ENCODE data around the gene ATP2B3. TPM values are rescaled to one million over a fixed set of nuclear protein-coding genes. Genes with fewer than 3 reads are reported as not detected.

Gene ATP2B3
- total RNA-seq, 4 donors from 2014 or later = under 0.01 to 0.33 (median 0.21) TPM

DNA sequence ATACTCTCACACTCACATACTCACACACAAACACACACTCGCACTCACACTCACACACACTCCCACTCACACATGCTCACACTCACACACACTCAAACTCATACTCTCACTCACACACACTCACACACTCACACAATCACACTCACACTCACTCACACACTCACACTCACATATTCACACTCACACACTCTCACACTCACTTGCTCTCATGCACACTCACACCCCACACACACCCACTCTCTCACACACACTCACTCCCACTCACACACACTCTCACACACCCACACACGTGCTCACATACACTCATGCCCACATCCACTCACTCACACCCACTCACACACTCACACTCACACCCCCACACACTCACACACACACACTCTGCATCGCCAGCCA, 4.9 kb upstream of the ATP2B3 start:
- H3K27ac ChIP-seq (replicated peaks in 1 of 4) = no peak overlapping the region
- no peaks in the 10 kb centered on the region for H3K9me3 ChIP-seq
- intact Hi-C loops (cut with DNase I) = no loop called here
- DNase-seq (ENCODE audit: extremely low spot score) = no peak
- H3K27me3 ChIP-seq = peaks cover 0 to 10% (median 0%) of the 10 kb centered on the region in 4 donors
- 77% methylated on average over 3 of the region's 3 CpGs for WGBS
- no peak overlapping the region for H3K4me3 ChIP-seq
- no peak for TF ChIP-seq EP300 (IDR thresholded peaks at IDR 0.05)
- no peak for TF ChIP-seq POLR2AphosphoS5 (IDR thresholded peaks at IDR 0.05)
- TF ChIP-seq, protein P1, sequence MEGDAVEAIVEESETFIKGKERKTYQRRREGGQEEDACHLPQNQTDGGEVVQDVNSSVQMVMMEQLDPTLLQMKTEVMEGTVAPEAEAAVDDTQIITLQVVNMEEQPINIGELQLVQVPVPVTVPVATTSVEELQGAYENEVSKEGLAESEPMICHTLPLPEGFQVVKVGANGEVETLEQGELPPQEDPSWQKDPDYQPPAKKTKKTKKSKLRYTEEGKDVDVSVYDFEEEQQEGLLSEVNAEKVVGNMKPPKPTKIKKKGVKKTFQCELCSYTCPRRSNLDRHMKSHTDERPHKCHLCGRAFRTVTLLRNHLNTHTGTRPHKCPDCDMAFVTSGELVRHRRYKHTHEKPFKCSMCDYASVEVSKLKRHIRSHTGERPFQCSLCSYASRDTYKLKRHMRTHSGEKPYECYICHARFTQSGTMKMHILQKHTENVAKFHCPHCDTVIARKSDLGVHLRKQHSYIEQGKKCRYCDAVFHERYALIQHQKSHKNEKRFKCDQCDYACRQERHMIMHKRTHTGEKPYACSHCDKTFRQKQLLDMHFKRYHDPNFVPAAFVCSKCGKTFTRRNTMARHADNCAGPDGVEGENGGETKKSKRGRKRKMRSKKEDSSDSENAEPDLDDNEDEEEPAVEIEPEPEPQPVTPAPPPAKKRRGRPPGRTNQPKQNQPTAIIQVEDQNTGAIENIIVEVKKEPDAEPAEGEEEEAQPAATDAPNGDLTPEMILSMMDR (IDR thresholded peaks at IDR 0.05) = no peak
- TF ChIP-seq POLR2A (IDR thresholded peaks at IDR 0.05; ENCODE audit: low read depth) = no peak
- H3K4me1 ChIP-seq = peaks cover 0 to 8% (median 4%) of the 10 kb centered on the region in 4 donors
- no peaks in the 10 kb centered on the region for H3K36me3 ChIP-seq

DNA sequence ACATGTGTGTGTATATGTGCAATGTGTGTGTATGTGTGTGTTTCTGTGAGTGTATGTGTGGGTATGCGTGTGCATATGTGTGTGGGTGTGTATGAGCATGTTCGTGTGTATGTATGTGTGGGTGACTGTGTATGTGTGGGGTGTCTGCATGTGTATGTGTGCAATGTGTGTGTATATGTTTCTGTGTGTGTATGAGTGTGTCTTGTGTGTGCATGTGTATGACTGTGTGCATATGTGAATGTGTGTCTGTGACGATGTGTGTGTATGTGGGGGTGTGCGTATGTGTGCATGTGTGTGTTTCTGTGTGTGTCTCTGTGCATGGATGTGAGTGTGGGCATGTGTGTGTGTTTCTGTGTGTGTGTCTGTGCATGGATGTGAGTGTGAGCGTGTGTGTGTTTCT, 4.2 kb upstream of the ATP2B3 start:
- WGBS = 79% methylated on average over 5 of the region's 5 CpGs
- Histone ChIP-seq H3K9me3 (no peaks in the 10 kb centered on the region), H3K27me3 (peaks cover 0 to 18% (median 1%) of the 10 kb centered on the region in 4 donors), H3K4me3 (no peak overlapping the region), H3K36me3 (no peaks in the 10 kb centered on the region), H3K27ac (replicated peaks in 1 of 4) (no peak overlapping the region), H3K4me1 (peaks cover 0 to 11% (median 6%) of the 10 kb centered on the region in 4 donors)
- TF ChIP-seq EP300 (IDR thresholded peaks at IDR 0.05) (no peak), POLR2AphosphoS5 (IDR thresholded peaks at IDR 0.05) (no peak), POLR2A (IDR thresholded peaks at IDR 0.05; ENCODE audit: low read depth) (no peak)
- TF ChIP-seq, protein P1 (IDR thresholded peaks at IDR 0.05) = no peak
- intact Hi-C loops (cut with DNase I) = no loop called here
- no peak for DNase-seq (ENCODE audit: extremely low spot score)

DNA sequence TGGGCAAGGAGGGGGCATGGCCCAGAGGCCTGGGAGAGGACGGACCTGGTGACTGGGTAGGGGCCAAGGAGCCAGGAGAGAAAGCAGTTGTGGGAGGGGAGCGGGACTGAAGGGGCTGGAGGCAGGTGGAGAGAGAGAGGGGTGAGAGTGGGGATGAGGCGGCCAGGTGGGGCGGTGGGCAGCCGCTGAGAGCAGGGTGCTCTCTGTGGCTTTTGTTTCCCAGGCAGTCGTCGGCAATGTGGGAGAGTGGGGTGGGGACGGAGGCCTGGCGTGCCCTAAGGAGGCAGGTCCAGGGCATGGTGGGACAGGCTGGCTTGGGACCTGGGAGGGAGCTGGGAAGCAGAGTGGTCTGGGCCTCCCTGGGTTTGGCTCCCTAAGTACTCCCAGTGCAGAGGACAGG, 3.2 kb upstream of the ATP2B3 start:
- H3K27me3 ChIP-seq = peaks cover 0 to 28% (median 6%) of the 10 kb centered on the region in 4 donors
- peaks cover 0 to 16% (median 8%) of the 10 kb centered on the region in 4 donors for H3K4me1 ChIP-seq
- no peaks in the 10 kb centered on the region for H3K9me3 ChIP-seq
- no peak for DNase-seq (ENCODE audit: extremely low spot score)
- no peak overlapping the region for H3K27ac ChIP-seq (replicated peaks in 1 of 4)
- intact Hi-C loops (cut with DNase I) = no loop called here
- no peaks in the 10 kb centered on the region for H3K36me3 ChIP-seq
- WGBS = 88% methylated on average over 9 of the region's 9 CpGs
- H3K4me3 ChIP-seq = no peak overlapping the region
- TF ChIP-seq, protein P1 (IDR thresholded peaks at IDR 0.05) = no peak
- TF ChIP-seq EP300 (IDR thresholded peaks at IDR 0.05) (no peak), POLR2A (IDR thresholded peaks at IDR 0.05; ENCODE audit: low read depth) (no peak), POLR2AphosphoS5 (IDR thresholded peaks at IDR 0.05) (no peak)

DNA sequence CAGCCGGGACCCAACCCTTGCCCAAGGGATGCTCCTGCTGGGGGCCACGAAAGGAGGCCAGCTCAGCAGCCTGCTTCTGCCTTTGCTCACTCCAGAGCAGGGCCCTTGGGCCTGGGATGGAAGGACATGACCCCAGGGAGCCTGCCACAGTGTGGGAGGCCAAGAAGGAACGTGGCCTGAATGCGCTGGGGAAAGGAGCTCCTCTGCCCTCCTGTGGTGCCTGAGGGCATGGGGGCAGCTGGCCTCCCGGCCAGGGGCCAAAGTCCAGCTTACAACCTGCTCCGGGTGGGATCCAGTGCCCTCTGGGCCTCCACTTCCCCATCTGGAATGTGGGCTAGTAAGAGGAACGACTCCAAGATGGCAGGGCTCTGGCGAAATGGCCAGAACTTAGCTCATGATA, 2.0 kb upstream of the ATP2B3 start:
- no peak for TF ChIP-seq EP300 (IDR thresholded peaks at IDR 0.05)
- no peak for TF ChIP-seq POLR2AphosphoS5 (IDR thresholded peaks at IDR 0.05)
- TF ChIP-seq, protein P1 (IDR thresholded peaks at IDR 0.05) = no peak
- no peak for TF ChIP-seq POLR2A (IDR thresholded peaks at IDR 0.05; ENCODE audit: low read depth)
- peaks cover 0 to 16% (median 8%) of the 10 kb centered on the region in 4 donors for H3K4me1 ChIP-seq

DNA sequence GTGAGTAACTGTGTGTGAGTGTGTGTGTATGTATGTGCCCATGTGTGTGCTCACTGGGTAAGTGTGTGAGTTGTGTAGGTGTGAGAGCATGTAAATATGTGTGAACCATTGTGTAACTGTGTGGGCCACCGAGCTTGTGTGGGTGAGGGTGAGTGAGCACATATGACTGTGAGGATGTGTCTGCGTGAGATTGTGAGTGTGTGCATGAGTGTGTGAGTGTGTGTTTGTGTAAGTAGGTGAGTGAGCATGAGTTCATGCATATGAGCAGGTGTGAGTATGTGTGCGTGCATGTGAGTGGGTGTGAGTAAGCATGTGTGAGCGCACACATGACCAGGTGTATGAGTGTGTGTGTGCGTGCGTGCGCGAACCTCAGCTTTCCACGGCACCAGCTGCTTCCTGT, 1.4 kb upstream of the ATP2B3 start:
- intact Hi-C loops (cut with DNase I) = no loop called here
- no peak for DNase-seq (ENCODE audit: extremely low spot score)
- no peaks in the 10 kb centered on the region for H3K9me3 ChIP-seq
- WGBS = 85% methylated on average over 9 of the region's 9 CpGs
- H3K4me3 ChIP-seq = no peak overlapping the region
- no peaks in the 10 kb centered on the region for H3K36me3 ChIP-seq
- peaks cover 0 to 16% (median 8%) of the 10 kb centered on the region in 4 donors for H3K4me1 ChIP-seq
- no peak for TF ChIP-seq POLR2A (IDR thresholded peaks at IDR 0.05; ENCODE audit: low read depth)
- TF ChIP-seq POLR2AphosphoS5 (IDR thresholded peaks at IDR 0.05) = no peak
- TF ChIP-seq EP300 (IDR thresholded peaks at IDR 0.05) = no peak
- TF ChIP-seq, protein P1 (IDR thresholded peaks at IDR 0.05) = no peak
- peaks cover 0 to 46% (median 11%) of the 10 kb centered on the region in 4 donors for H3K27me3 ChIP-seq
- no peak overlapping the region for H3K27ac ChIP-seq (replicated peaks in 1 of 4)

More for the DNA sequence above, 2.0 kb upstream of the ATP2B3 start:
- Histone ChIP-seq H3K4me3 (no peak overlapping the region), H3K9me3 (no peaks in the 10 kb centered on the region), H3K27me3 (peaks cover 0 to 40% (median 11%) of the 10 kb centered on the region in 4 donors), H3K36me3 (no peaks in the 10 kb centered on the region), H3K27ac (replicated peaks in 1 of 4) (no peak overlapping the region)
- WGBS = 75% methylated on average over 4 of the region's 8 CpGs
- DNase-seq (ENCODE audit: extremely low spot score) = no peak
- intact Hi-C loops (cut with DNase I) = no loop called here
